GM23338 (cell line): ENCODE results near the gene LEP.

Source experiments
- CTCF ChIP-seq, 2 experiments: fragments of 200-600 bp in 1 of 2; sonication (generic) in 1 of 2; conservative IDR thresholded peaks; 2 replicates each; pipeline versions ENCODE4 v1.5.1 to v1.6.1; 2016 to 2017; ENCODE audit warnings: antibody characterized with exemption in 2 of 2, low read depth in 2 of 2, mild to moderate bottlenecking in 2 of 2, moderate library complexity in 1 of 2
- POLR2AphosphoS5 ChIP-seq: IDR thresholded peaks from 2 replicates; pipeline ENCODE4 v1.6.1; 2016; ENCODE audit warnings: antibody characterized with exemption, low read depth

- TF ChIP-seq CTCF (conservative IDR thresholded peaks at IDR 0.05; ENCODE audit: low read depth in 2 of 2): no peak
- no peak for TF ChIP-seq POLR2AphosphoS5
Measured at GRCh38 chr7:128253701-128254100, 12.6 kb downstream of the LEP start.
